Body of pancreas (tissue), 4 donors: Measurements from ENCODE around the gene ELAVL1. TPM values are rescaled to one million over a fixed set of nuclear protein-coding genes. Genes with fewer than 3 reads are reported as not detected.
A peak's percentile ranks its signal among the peaks of the same experiment; 100 is the strongest.

Experiments used
- ATAC-seq: fragments of 150-250 bp; one replicate; pipeline ENCODE4 v1.9.1; 2016
- DNase-seq, 4 donors: peaks; one replicate each; pipeline ENCODE4 v3.0.0-alpha.2; 2019
- H3K27ac ChIP-seq, 4 donors: fragments of 200-600 bp; sonication (generic); 1 replicate in 3 of 4; 2 replicates in 1 of 4; pipeline versions ENCODE4 v1.5.1 to v1.6.1; 2016 to 2019; ENCODE audit warnings: mild to moderate bottlenecking in 1 of 4, mixed read lengths in 1 of 4, moderate library complexity in 1 of 4
- H3K27me3 ChIP-seq, 2 donors: fragments of 200-600 bp; sonication (generic); one replicate each; pipeline ENCODE4 v1.6.0; 2016; ENCODE audit warnings: mild to moderate bottlenecking in 1 of 2
- H3K36me3 ChIP-seq, 2 donors: fragments of 200-600 bp; sonication (generic); replicated peaks in 1 of 2; 2 replicates each; pipeline ENCODE4 v1.5.1; 2016; ENCODE audit warnings: low read depth in 2 of 2; ENCODE audit not compliant: insufficient read depth in 1 of 2
- H3K4me1 ChIP-seq: fragments of 200-600 bp; sonication (generic); one replicate; pipeline ENCODE4 v1.6.0; 2016
- H3K4me3 ChIP-seq, 2 donors: fragments of 200-600 bp; sonication (generic); 1 replicate in 1 of 2; 2 replicates in 1 of 2; pipeline ENCODE4 v1.5.1; 2016 to 2019
- H3K9me3 ChIP-seq, 3 donors: fragments of 200-600 bp; sonication (generic); 1 replicate in 2 of 3; 2 replicates in 1 of 3; pipeline ENCODE4 v1.5.1; 2016
- CTCF ChIP-seq, 7 experiments: fragments of 450-650 bp in 4 of 7; fragments of 200-600 bp in 3 of 7; sonication (generic) in 3 of 7; IDR thresholded peaks; one replicate each; pipeline ENCODE4 v1.5.1; 2016 to 2019; ENCODE audit warnings: antibody characterized with exemption in 7 of 7
- POLR2A ChIP-seq, 3 donors: fragments of 450-650 bp; IDR thresholded peaks; one replicate each; pipeline ENCODE4 v1.6.1; 2016; ENCODE audit warnings: antibody characterized with exemption in 3 of 3, mild to moderate bottlenecking in 2 of 3
- WGBS, 2 donors: methylation state at CpG; one replicate each; pipeline ENCODE4 v1.1.5; 2017; 5-methylcytosine and 5-hydroxymethylcytosine counted together
- intact Hi-C: fragments of 100-400 bp; cut with DNase I; formaldehyde crosslinking; loops from one replicate; pipeline ENCODE4 v1.15.1; 2023
- total RNA-seq, 2 donors: library from RNA; depleted of rRNA; stranded (reverse); fragments of >200 nt; gene quantifications; one replicate each; pipeline ENCODE4 v1.1.0, GENCODE V29; 2016

ELAVL1 gene
- total RNA-seq, 2 donors from 2014 or later = 9.3 to 15.8 TPM

GRCh38 chr19:7987114-7987768, 18.2 kb downstream of the ELAVL1 start:
- DNase-seq (no peak), ATAC-seq (no peak)
- 76 to 82% methylated on average over 11 to 13 of the region's 17 CpGs for WGBS, 2 donors
- peaks cover 13% of the 10 kb centered on the region for H3K4me1 ChIP-seq
- no peaks in the 10 kb centered on the region for H3K9me3 ChIP-seq
- no peak for TF ChIP-seq POLR2A (IDR thresholded peaks at IDR 0.05)
- TF ChIP-seq CTCF (IDR thresholded peaks at IDR 0.05) = no peak
- peak overlapping the region; percentile 5 to 36 (median 19) for H3K27ac ChIP-seq
- intact Hi-C loops = no loop called here
- no peaks in the 10 kb centered on the region for H3K27me3 ChIP-seq
- no peak overlapping the region for H3K4me3 ChIP-seq
- peaks cover 4 to 17% of the 10 kb centered on the region in 2 donors for H3K36me3 ChIP-seq

- H3K9me3 ChIP-seq = no peaks in the 10 kb centered on the region
- no peak overlapping the region for H3K4me3 ChIP-seq
- peak overlapping the region; percentile 4 to 36 (median 16) for H3K27ac ChIP-seq
- 74 to 79% methylated on average over 23 of the region's 23 CpGs for WGBS, 2 donors
- H3K27me3 ChIP-seq = no peaks in the 10 kb centered on the region
- H3K4me1 ChIP-seq = peaks cover 13% of the 10 kb centered on the region
- TF ChIP-seq POLR2A (IDR thresholded peaks at IDR 0.05) = no peak
- TF ChIP-seq CTCF (IDR thresholded peaks at IDR 0.05) = no peak
- ATAC-seq = peak; percentile 35
- peaks cover 4 to 17% of the 10 kb centered on the region in 2 donors for H3K36me3 ChIP-seq
- DNase-seq = no peak
- intact Hi-C loops = no loop called here
These were observed 18.9 kb downstream of the ELAVL1 start for GRCh38 chr19:7986321-7987113.

- peaks cover 3 to 16% of the 10 kb centered on the region in 2 donors for H3K36me3 ChIP-seq
- H3K9me3 ChIP-seq = no peaks in the 10 kb centered on the region
- TF ChIP-seq POLR2A (IDR thresholded peaks at IDR 0.05) = no peak
- no peak for TF ChIP-seq CTCF (IDR thresholded peaks at IDR 0.05)
- H3K4me1 ChIP-seq = peaks cover 13% of the 10 kb centered on the region
- no peak overlapping the region for H3K27ac ChIP-seq
- H3K27me3 ChIP-seq = no peaks in the 10 kb centered on the region
- ATAC-seq (no peak), DNase-seq (no peak)
- intact Hi-C loops = no loop called here
- WGBS, 2 donors = 86 to 90% methylated on average over 6 to 7 of the region's 7 CpGs
- no peak overlapping the region for H3K4me3 ChIP-seq
These were observed 19.9 kb downstream of the ELAVL1 start for GRCh38 chr19:7985481-7985911.

GRCh38 chr19:7983995-7984837, 21.2 kb downstream of the ELAVL1 start:
- Histone ChIP-seq H3K9me3 (no peaks in the 10 kb centered on the region), H3K4me3 (no peak overlapping the region), H3K27ac (no peak overlapping the region), H3K4me1 (peaks cover 10% of the 10 kb centered on the region), H3K27me3 (no peaks in the 10 kb centered on the region), H3K36me3 (peaks cover 5 to 16% of the 10 kb centered on the region in 2 donors)
- DNase-seq (no peak), ATAC-seq (no peak)
- no peak for TF ChIP-seq POLR2A (IDR thresholded peaks at IDR 0.05)
- no peak for TF ChIP-seq CTCF (IDR thresholded peaks at IDR 0.05)
- 93 to 98% methylated on average over 11 to 14 of the region's 14 CpGs for WGBS, 2 donors
- intact Hi-C loops = no loop called here
